Loucy (cell line): ENCODE results near the gene FANCL.
"Not testable (repeated sequence)": the region's sequence is repeated elsewhere in the genome, so short reads cannot be mapped to it uniquely, and the experiment has no call there.

Experiments
- H2AFZ ChIP-seq: fragments of 200-600 bp; sonication (generic); 2 replicates; pipeline ENCODE4 v1.6.0; 2016; ENCODE audit warnings: antibody characterized with exemption, mild to moderate bottlenecking, low read length, moderate library complexity
- H3F3A ChIP-seq: fragments of 200-600 bp; 2 replicates; pipeline ENCODE4 v1.6.0; 2016; ENCODE audit warnings: antibody characterized with exemption, low read depth, mild to moderate bottlenecking
- H3K27me3 ChIP-seq: fragments of 200-600 bp; sonication (generic); 2 replicates; pipeline ENCODE4 v1.6.1; 2014; ENCODE audit warnings: low read length, mild to moderate bottlenecking; ENCODE audit not compliant: insufficient read depth, poor library complexity, severe bottlenecking
- H3K36me3 ChIP-seq: fragments of 200-600 bp; sonication (generic); 2 replicates; pipeline ENCODE4 v1.6.1; 2016; ENCODE audit warnings: low read length; ENCODE audit not compliant: insufficient read depth
- H3K4me1 ChIP-seq: fragments of 200-600 bp; sonication (generic); 2 replicates; pipeline ENCODE4 v1.5.1; 2014; ENCODE audit warnings: low read length, mild to moderate bottlenecking; ENCODE audit not compliant: insufficient read depth, poor library complexity, severe bottlenecking
- H3K4me2 ChIP-seq: fragments of 200-600 bp; sonication (generic); 2 replicates; pipeline ENCODE4 v1.6.0; 2014; ENCODE audit warnings: antibody characterized with exemption, low read length, low read depth, mild to moderate bottlenecking; ENCODE audit not compliant: poor library complexity, severe bottlenecking
- H3K4me3 ChIP-seq: fragments of 200-600 bp; sonication (generic); 2 replicates; pipeline ENCODE4 v1.5.1; 2014; ENCODE audit warnings: low read length, mild to moderate bottlenecking, mixed read lengths; ENCODE audit not compliant: poor library complexity, severe bottlenecking
- H3K79me2 ChIP-seq: fragments of 200-600 bp; sonication (generic); 2 replicates; pipeline ENCODE4 v1.6.1; 2014; ENCODE audit warnings: low read length; ENCODE audit not compliant: insufficient read depth
- H3K9ac ChIP-seq: fragments of 200-600 bp; sonication (generic); 2 replicates; pipeline ENCODE4 v1.6.0; 2014; ENCODE audit warnings: mild to moderate bottlenecking, low read depth, low read length, moderate library complexity; ENCODE audit not compliant: poor library complexity, severe bottlenecking
- H3K9me2 ChIP-seq: fragments of 200-600 bp; sonication (generic); replicated peaks from 2 replicates; pipeline ENCODE4 v1.6.1; 2016; ENCODE audit warnings: low read depth, low read length, mixed read lengths
- H3K9me3 ChIP-seq: fragments of 200-600 bp; sonication (generic); 2 replicates; pipeline ENCODE4 v1.6.1; 2014; ENCODE audit warnings: mild to moderate bottlenecking, antibody characterized with exemption, low read length, low read depth; ENCODE audit not compliant: insufficient read depth
- H4K20me1 ChIP-seq: fragments of 200-600 bp; sonication (generic); 2 replicates; pipeline ENCODE4 v1.6.0; 2014; ENCODE audit warnings: antibody characterized with exemption, low read length, mild to moderate bottlenecking; ENCODE audit not compliant: insufficient read depth, poor library complexity, severe bottlenecking
- EZH2phosphoT487 ChIP-seq: fragments of 200-600 bp; IDR thresholded peaks from 2 replicates; pipeline ENCODE4 v1.6.1; 2018; ENCODE audit warnings: antibody characterized with exemption, mild to moderate bottlenecking, moderate library complexity, borderline replicate concordance
- TF ChIP-seq, protein P1 (sequence below): fragments of 200-600 bp; sonication (generic); conservative IDR thresholded peaks from 2 replicates; pipeline ENCODE4 v1.5.1; 2014; ENCODE audit warnings: mild to moderate bottlenecking, antibody characterized with exemption, low read length

Gene FANCL

DNA sequence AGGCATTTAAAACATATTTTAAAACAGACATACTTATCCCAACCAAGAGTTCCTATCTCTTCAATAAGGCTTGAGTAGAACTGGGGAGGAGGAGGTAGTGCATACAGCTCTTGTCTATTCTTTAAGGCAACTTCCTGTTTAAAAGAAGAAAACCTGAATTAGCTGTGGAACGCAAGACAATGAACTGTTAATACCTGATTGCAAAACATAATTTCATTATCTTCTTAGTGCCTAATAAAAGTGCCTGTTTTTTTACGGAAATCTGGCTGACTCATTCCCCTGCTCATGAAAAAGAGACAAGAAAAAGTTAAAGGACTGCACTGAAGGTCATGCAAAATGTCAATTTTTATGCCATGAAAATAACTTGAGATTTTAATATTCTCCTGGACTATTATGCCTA lies 19.2 kb downstream of the FANCL start:
- Histone ChIP-seq H4K20me1 (peaks cover 3% of the 10 kb centered on the region), H3K79me2 (no peaks in the 10 kb centered on the region), H3K9ac (no peak overlapping the region), H3K27me3 (no peaks in the 10 kb centered on the region), H3K4me3 (no peak overlapping the region), H3F3A (no peaks in the 10 kb centered on the region), H3K9me2 (no peaks in the 10 kb centered on the region), H3K4me2 (no peak overlapping the region), H3K4me1 (no peaks in the 10 kb centered on the region), H3K36me3 (peaks cover 22% of the 10 kb centered on the region), H2AFZ (no peak overlapping the region), H3K9me3 (no peaks in the 10 kb centered on the region)
- TF ChIP-seq, protein P1, sequence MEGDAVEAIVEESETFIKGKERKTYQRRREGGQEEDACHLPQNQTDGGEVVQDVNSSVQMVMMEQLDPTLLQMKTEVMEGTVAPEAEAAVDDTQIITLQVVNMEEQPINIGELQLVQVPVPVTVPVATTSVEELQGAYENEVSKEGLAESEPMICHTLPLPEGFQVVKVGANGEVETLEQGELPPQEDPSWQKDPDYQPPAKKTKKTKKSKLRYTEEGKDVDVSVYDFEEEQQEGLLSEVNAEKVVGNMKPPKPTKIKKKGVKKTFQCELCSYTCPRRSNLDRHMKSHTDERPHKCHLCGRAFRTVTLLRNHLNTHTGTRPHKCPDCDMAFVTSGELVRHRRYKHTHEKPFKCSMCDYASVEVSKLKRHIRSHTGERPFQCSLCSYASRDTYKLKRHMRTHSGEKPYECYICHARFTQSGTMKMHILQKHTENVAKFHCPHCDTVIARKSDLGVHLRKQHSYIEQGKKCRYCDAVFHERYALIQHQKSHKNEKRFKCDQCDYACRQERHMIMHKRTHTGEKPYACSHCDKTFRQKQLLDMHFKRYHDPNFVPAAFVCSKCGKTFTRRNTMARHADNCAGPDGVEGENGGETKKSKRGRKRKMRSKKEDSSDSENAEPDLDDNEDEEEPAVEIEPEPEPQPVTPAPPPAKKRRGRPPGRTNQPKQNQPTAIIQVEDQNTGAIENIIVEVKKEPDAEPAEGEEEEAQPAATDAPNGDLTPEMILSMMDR = no peak
- TF ChIP-seq EZH2phosphoT487 = no peak

DNA sequence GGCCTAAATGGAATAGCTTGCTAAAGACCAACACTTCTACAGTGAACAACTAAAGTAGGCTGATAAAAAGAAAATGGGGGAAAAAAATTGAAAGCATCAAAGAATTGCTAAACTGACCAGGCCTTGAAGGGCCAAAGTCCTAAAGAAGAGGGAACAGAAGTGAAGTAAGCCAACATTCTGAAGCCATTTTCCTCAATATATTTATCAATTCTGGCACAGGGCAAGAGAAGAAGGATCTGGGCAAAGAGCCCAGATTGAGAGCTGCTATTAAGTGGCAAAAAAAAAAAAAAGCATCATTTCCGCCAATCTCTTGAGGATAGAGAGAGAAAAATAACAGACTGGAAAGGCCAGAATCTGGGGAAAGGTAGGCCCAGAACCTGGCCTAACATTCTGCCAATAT lies 25.7 kb downstream of the FANCL start:
- no peak overlapping the region for H3K4me2 ChIP-seq
- no peak for TF ChIP-seq EZH2phosphoT487
- TF ChIP-seq, protein P1 = no peak
- H3K36me3 ChIP-seq = peaks cover 63% of the 10 kb centered on the region
- no peaks in the 10 kb centered on the region for H3K79me2 ChIP-seq
- H3F3A ChIP-seq = no peaks in the 10 kb centered on the region
- no peak overlapping the region for H3K9ac ChIP-seq
- H3K4me3 ChIP-seq = no peak overlapping the region
- H4K20me1 ChIP-seq = peaks cover 3% of the 10 kb centered on the region
- H3K27me3 ChIP-seq = no peaks in the 10 kb centered on the region
- no peaks in the 10 kb centered on the region for H3K9me2 ChIP-seq
- no peaks in the 10 kb centered on the region for H3K4me1 ChIP-seq
- no peak overlapping the region for H2AFZ ChIP-seq
- peaks cover 10% of the 10 kb centered on the region; the same call in 1 of the 2 replicates for H3K9me3 ChIP-seq

DNA sequence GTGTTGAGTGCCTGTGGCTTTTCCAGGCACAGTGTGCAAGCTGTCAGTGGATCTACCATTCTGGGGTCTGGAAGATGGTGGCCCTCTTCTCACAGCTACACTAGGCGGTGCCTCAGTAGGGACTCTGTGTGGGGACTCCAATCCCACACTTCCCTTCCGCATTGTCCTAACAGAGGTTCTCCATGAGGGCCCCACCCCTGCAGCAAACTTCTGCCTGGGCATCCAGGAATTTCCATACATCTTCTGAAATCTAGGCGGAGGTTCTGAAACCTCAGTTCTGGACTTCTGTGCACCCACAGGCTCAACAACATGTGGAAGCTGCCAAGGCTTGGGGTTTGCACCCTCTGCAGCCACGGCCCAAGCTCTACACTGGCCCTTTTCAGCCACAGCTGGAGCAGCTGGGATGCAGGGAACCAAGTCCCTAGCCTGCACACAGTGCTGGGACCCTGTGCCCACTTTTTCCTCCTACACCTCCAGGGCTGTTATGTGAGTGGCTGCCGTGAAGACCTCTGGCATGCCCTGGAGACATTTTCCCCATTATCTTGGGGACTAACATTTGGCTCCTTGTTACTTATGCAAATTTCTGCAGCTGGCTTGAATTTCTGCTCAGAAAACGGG lies 30.1 kb downstream of the FANCL start:
- not testable (repeated sequence) for H3K79me2 ChIP-seq, H3K9ac ChIP-seq, H3K9me2 ChIP-seq

DNA sequence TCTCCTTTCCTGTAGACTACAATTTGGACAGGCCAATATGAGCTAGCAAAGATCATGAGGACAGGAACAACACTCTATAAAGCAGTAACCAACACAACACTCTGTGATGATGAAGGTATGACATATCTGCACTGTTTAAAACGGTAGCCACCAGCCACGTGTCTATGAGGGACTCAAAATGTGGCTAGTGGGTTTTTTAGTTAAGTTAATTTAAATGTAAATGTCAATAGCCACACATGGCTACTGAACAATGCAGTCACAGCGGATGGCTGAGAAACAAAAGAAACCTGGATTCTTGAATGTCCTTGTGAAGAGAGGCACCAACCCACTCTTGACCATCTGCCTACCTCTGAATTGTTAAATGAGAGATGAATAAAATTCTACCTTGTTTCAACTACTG lies 33.9 kb downstream of the FANCL start:
- no peaks in the 10 kb centered on the region for H3K9me2 ChIP-seq
- no peaks in the 10 kb centered on the region for H3K27me3 ChIP-seq
- H3F3A ChIP-seq = no peaks in the 10 kb centered on the region
- H2AFZ ChIP-seq = no peak overlapping the region
- no peak overlapping the region for H3K4me3 ChIP-seq
- H3K4me2 ChIP-seq = no peak overlapping the region
- peaks cover 37% of the 10 kb centered on the region for H3K36me3 ChIP-seq
- no peaks in the 10 kb centered on the region for H3K79me2 ChIP-seq
- TF ChIP-seq, protein P1 = no peak
- no peak for TF ChIP-seq EZH2phosphoT487
- H3K9ac ChIP-seq = no peak overlapping the region
- H3K4me1 ChIP-seq = no peaks in the 10 kb centered on the region
- peaks cover 12% of the 10 kb centered on the region; the same call in 1 of the 2 replicates for H3K9me3 ChIP-seq
- H4K20me1 ChIP-seq = no peaks in the 10 kb centered on the region

More for the DNA sequence above, 30.1 kb downstream of the FANCL start:
- Histone ChIP-seq H3K36me3 (peaks cover 54% of the 10 kb centered on the region), H3K9me3 (peaks cover 12% of the 10 kb centered on the region; the same call in 1 of the 2 replicates)
- H3K4me2 ChIP-seq, H3K4me1 ChIP-seq, H3K27me3 ChIP-seq, H4K20me1 ChIP-seq, H3K4me3 ChIP-seq, H3F3A ChIP-seq, H2AFZ ChIP-seq: not testable (repeated sequence)
